OCI-LY1 (cell line): ENCODE measurements around the gene DPP4.

Experiments
- H2AFZ ChIP-seq: fragments of 200-600 bp; sonication (generic), shearing (Covaris generic); 2 replicates; pipeline ENCODE4 v1.6.0; 2014; ENCODE audit warnings: antibody characterized with exemption, mild to moderate bottlenecking, low read length
- H3F3A ChIP-seq: fragments of 200-600 bp; sonication (generic), shearing (Covaris generic); 2 replicates; pipeline ENCODE4 v1.6.0; 2014; ENCODE audit warnings: mild to moderate bottlenecking, antibody characterized with exemption, low read length, moderate library complexity; ENCODE audit not compliant: insufficient read depth
- H3K27ac ChIP-seq: fragments of 200-600 bp; sonication (generic); 2 replicates; pipeline ENCODE4 v1.5.1; 2014; ENCODE audit warnings: low read length, mixed run types, mild to moderate bottlenecking, low read depth; ENCODE audit not compliant: poor library complexity, severe bottlenecking
- H3K27me3 ChIP-seq: fragments of 200-600 bp; sonication (generic); 2 replicates; pipeline ENCODE4 v1.6.0; 2014; ENCODE audit warnings: antibody characterized with exemption, mild to moderate bottlenecking, low read length, moderate library complexity; ENCODE audit not compliant: insufficient read depth
- H3K36me3 ChIP-seq: fragments of 200-600 bp; sonication (generic); 2 replicates; pipeline ENCODE4 v1.6.1; 2014; ENCODE audit warnings: mild to moderate bottlenecking, antibody characterized with exemption, low read length, moderate library complexity, mixed read lengths; ENCODE audit not compliant: insufficient read depth
- H3K4me1 ChIP-seq: fragments of 200-600 bp; sonication (generic); 2 replicates; pipeline ENCODE4 v1.5.1; 2014; ENCODE audit warnings: mild to moderate bottlenecking, low read length, moderate library complexity; ENCODE audit not compliant: insufficient read depth, severe bottlenecking
- H3K4me2 ChIP-seq: fragments of 200-600 bp; sonication (generic), shearing (Covaris generic); 2 replicates; pipeline ENCODE4 v1.6.1; 2014; ENCODE audit warnings: low read length
- H3K4me3 ChIP-seq: fragments of 200-600 bp; sonication (generic); 2 replicates; pipeline ENCODE4 v1.5.1; 2014; ENCODE audit warnings: low read length, low read depth, mild to moderate bottlenecking, mixed read lengths; ENCODE audit not compliant: poor library complexity, severe bottlenecking
- H3K79me2 ChIP-seq: fragments of 200-600 bp; shearing (Covaris generic); 2 replicates; pipeline ENCODE4 v1.6.1; 2016; ENCODE audit warnings: mixed run types, low read length, mixed read lengths; ENCODE audit not compliant: insufficient read depth
- H3K9ac ChIP-seq: fragments of 200-600 bp; sonication (generic), shearing (Covaris generic); 2 replicates; pipeline ENCODE4 v1.6.1; 2014; ENCODE audit warnings: mild to moderate bottlenecking, low read length, mixed read lengths
- H3K9me2 ChIP-seq: fragments of 200-600 bp; sonication (generic), shearing (Covaris generic); 2 replicates; pipeline ENCODE4 v1.6.1; 2014; ENCODE audit warnings: low read depth, mild to moderate bottlenecking, low read length, mixed read lengths
- H3K9me3 ChIP-seq: fragments of 200-600 bp; shearing (Covaris generic); 2 replicates; pipeline ENCODE4 v1.6.1; 2014; ENCODE audit warnings: low read length, mixed read lengths
- H4K20me1 ChIP-seq: fragments of 200-600 bp; sonication (generic), shearing (Covaris generic); 2 replicates; pipeline ENCODE4 v1.6.0; 2016; ENCODE audit warnings: mild to moderate bottlenecking, low read length; ENCODE audit not compliant: insufficient read depth
- CTCF ChIP-seq: fragments of 200-600 bp; sonication (generic), shearing (Covaris generic); IDR thresholded peaks from 2 replicates; pipeline ENCODE4 v1.5.1; 2017; ENCODE audit warnings: mild to moderate bottlenecking, antibody characterized with exemption, low read length, moderate library complexity, mixed read lengths
- EZH2 ChIP-seq: fragments of 200-600 bp; sonication (generic), shearing (Covaris generic); IDR thresholded peaks from 2 replicates; pipeline ENCODE4 v1.8.0; 2017; ENCODE audit warnings: borderline replicate concordance, mixed run types, mild to moderate bottlenecking, antibody characterized with exemption, low read length, moderate library complexity, mixed read lengths

Gene DPP4

GRCh38 chr2:161982548-161983330 lies 91.3 kb downstream of the DPP4 start:
- H3K79me2 ChIP-seq, result no peaks in the 10 kb centered on the region
- no peaks in the 10 kb centered on the region for H3K9me3 ChIP-seq
- no peak overlapping the region for H3K4me3 ChIP-seq
- no peaks in the 10 kb centered on the region for H3K36me3 ChIP-seq
- H3K4me2 ChIP-seq, result no peak overlapping the region
- H3K27ac ChIP-seq, result no peak overlapping the region
- H4K20me1 ChIP-seq, result no peaks in the 10 kb centered on the region
- H3K9me2 ChIP-seq, result no peaks in the 10 kb centered on the region
- TF ChIP-seq CTCF, result no peak
- TF ChIP-seq EZH2, result no peak
- H3K9ac ChIP-seq, result no peak overlapping the region
- no peak overlapping the region for H2AFZ ChIP-seq
- no peaks in the 10 kb centered on the region for H3K27me3 ChIP-seq
- H3F3A ChIP-seq, result no peaks in the 10 kb centered on the region
- H3K4me1 ChIP-seq, result no peaks in the 10 kb centered on the region

- Histone ChIP-seq H3K27me3 (no peaks in the 10 kb centered on the region), H2AFZ (no peak overlapping the region), H3K4me1 (no peaks in the 10 kb centered on the region), H3F3A (no peaks in the 10 kb centered on the region), H3K9me3 (no peaks in the 10 kb centered on the region), H3K27ac (no peak overlapping the region), H4K20me1 (no peaks in the 10 kb centered on the region), H3K36me3 (no peaks in the 10 kb centered on the region), H3K9me2 (no peaks in the 10 kb centered on the region), H3K79me2 (no peaks in the 10 kb centered on the region), H3K9ac (no peak overlapping the region), H3K4me3 (no peak overlapping the region), H3K4me2 (no peak overlapping the region)
- TF ChIP-seq EZH2, result no peak
- no peak for TF ChIP-seq CTCF
These were observed 92.2 kb downstream of the DPP4 start for GRCh38 chr2:161981679-161982250.

- Histone ChIP-seq H3F3A (no peaks in the 10 kb centered on the region), H3K9me2 (no peaks in the 10 kb centered on the region), H3K9me3 (no peaks in the 10 kb centered on the region), H3K9ac (no peak overlapping the region), H3K4me2 (no peak overlapping the region), H3K4me3 (no peak overlapping the region), H2AFZ (no peak overlapping the region), H3K27ac (no peak overlapping the region), H4K20me1 (no peaks in the 10 kb centered on the region), H3K79me2 (no peaks in the 10 kb centered on the region), H3K36me3 (no peaks in the 10 kb centered on the region), H3K4me1 (no peaks in the 10 kb centered on the region), H3K27me3 (no peaks in the 10 kb centered on the region)
- TF ChIP-seq EZH2, result no peak
- no peak for TF ChIP-seq CTCF
These were observed 93.0 kb downstream of the DPP4 start for GRCh38 chr2:161980976-161981375.
